Measurements from ENCODE around the gene CCDC149.

DNA sequence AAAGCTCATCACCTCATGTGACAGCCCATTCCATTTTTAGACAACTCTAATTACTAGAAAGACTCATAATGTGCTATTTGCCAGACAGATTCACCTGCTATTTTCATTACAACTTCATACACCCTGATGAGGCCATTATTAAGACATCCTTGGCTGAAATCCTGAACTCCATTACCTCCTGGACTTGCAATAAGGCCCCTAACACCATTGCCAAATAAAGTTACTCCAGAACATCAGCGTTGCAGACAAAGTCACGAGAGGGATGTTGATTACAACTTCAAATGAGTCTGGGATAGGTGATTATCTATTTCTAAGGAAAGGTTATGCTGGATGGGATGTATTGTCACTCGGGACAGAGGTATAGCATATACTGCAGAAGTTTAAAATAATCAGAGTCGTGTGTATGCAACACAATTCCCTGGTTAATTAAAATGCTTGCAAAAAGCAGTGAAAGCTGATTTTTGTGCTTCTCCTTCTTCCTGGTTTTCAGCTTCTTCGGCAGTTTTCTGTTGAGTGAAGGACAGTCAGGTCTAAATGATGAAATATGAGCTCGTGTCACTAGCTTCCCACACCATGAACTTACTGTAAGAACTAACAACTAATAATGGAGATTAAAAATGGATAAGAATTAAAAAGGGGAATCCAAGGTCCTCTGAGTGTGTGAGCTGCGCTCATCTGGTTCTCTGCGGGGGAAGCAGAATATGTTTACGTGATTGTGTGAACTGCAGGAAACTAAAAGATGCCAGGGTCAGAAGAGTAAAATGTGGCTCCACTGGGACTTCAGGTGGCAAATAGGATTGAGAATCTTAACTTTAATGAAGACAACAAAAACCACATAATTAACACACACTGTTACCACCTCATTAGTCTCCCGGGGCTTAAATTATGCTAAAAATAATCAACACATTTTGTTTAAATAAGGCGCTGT lies 135.0 kb downstream of the CCDC149 start:
- TF ChIP-seq POLR2A (IDR thresholded peaks at IDR 0.05), result no peak
- TF ChIP-seq, protein P1, sequence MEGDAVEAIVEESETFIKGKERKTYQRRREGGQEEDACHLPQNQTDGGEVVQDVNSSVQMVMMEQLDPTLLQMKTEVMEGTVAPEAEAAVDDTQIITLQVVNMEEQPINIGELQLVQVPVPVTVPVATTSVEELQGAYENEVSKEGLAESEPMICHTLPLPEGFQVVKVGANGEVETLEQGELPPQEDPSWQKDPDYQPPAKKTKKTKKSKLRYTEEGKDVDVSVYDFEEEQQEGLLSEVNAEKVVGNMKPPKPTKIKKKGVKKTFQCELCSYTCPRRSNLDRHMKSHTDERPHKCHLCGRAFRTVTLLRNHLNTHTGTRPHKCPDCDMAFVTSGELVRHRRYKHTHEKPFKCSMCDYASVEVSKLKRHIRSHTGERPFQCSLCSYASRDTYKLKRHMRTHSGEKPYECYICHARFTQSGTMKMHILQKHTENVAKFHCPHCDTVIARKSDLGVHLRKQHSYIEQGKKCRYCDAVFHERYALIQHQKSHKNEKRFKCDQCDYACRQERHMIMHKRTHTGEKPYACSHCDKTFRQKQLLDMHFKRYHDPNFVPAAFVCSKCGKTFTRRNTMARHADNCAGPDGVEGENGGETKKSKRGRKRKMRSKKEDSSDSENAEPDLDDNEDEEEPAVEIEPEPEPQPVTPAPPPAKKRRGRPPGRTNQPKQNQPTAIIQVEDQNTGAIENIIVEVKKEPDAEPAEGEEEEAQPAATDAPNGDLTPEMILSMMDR (IDR thresholded peaks at IDR 0.05), result no peak
